Left lung (tissue), 10 donors: ENCODE results near the gene ZNF804B. TPM values are rescaled to one million over a fixed set of nuclear protein-coding genes. Genes with fewer than 3 reads are reported as not detected.

Experiments used
- ATAC-seq: fragments of 200-7000 bp; cut with Tn5 transposase; one replicate; pipeline ENCODE4 v1.9.1; 2020; ENCODE audit warnings: moderate library complexity
- DNase-seq, 4 donors: peaks; one replicate each; pipeline ENCODE4 v3.0.0-alpha.2; 2013 to 2020
- H3K27ac ChIP-seq, 2 donors: fragments of 200-600 bp; sonication (generic) in 1 of 2; one replicate each; pipeline versions ENCODE4 v1.5.0 to v1.8.0; 2020 to 2021
- H3K27me3 ChIP-seq, 2 donors: fragments of 200-600 bp; sonication (generic) in 1 of 2; one replicate each; pipeline versions ENCODE4 v1.5.0 to v1.8.0; 2020 to 2021
- H3K36me3 ChIP-seq, 2 donors: fragments of 200-600 bp; sonication (generic) in 1 of 2; one replicate each; pipeline versions ENCODE4 v1.5.0 to v1.8.0; 2020 to 2021
- H3K4me1 ChIP-seq, 2 donors: fragments of 200-600 bp; one replicate each; pipeline ENCODE4 v1.8.0; 2021
- H3K4me3 ChIP-seq, 2 donors: fragments of 200-600 bp; sonication (generic) in 1 of 2; one replicate each; pipeline versions ENCODE4 v1.5.0 to v1.8.0; 2020 to 2021; ENCODE audit warnings: mild to moderate bottlenecking in 1 of 2
- H3K9me3 ChIP-seq, 2 donors: fragments of 200-600 bp; sonication (generic) in 1 of 2; one replicate each; pipeline versions ENCODE4 v1.5.0 to v1.8.0; 2020 to 2021
- intact Hi-C, 2 donors: fragments of 100-400 bp; cut with DNase I; formaldehyde crosslinking; loops; one replicate each; pipeline versions ENCODE4 v1.11.2 to v1.14.2; 2022
- polyA plus RNA-seq, 6 donors: library from polyadenylated mRNA; unstranded; fragments of 120-200 nt; gene quantifications; one replicate each; pipeline ENCODE4 v1.2.1, GENCODE V29; 2013; ENCODE audit not compliant: insufficient read length in 6 of 6
- total RNA-seq, 2 donors: library from RNA; stranded (reverse); fragmentation: NEBNext Ultra II Directional; extraction: Animal tissue kit (Norgen Biotek cat#: 25700); gene quantifications; one replicate each; pipeline ENCODE4 v1.2.1, GENCODE V29; 2021
- TF ChIP-seq, protein P1 (sequence below), 2 donors: fragments of 200-600 bp; sonication (generic) in 1 of 2; IDR thresholded peaks; one replicate each; pipeline versions ENCODE4 v1.5.0 to v1.8.0; 2021; ENCODE audit warnings: antibody characterized with exemption in 2 of 2
- donor health status: DM: no; HTN: yes; CAD: no.
- donor health status: DM: no; HTN: no; CAD: no.

The ZNF804B gene
- total and polyA plus RNA-seq, 8 donors = 0.05 to 0.14 (median 0.09) TPM; not detected in 3

DNA sequence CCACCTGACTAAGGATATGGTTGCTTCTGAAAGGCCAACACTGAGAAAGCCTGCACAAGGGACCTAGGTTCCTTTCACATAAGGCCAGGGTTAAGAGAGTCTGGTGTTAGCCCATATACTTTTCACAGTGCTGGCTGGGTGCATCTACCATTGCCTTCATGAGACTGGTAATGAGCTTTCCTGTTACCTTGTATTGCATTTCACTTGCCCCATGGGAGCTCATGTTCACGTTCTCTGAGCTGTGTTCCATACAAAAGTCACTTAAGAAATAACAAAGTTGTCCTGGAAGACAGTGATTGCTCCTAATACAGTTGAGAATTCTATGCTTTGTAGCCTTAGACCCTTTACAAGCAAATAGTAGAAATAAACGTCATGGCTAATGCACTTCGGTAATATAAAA lies 373.9 kb downstream of the ZNF804B start:
- no peak for ATAC-seq
- DNase-seq = no peak
- intact Hi-C loops = no loop called here
- Histone ChIP-seq H3K9me3 (peaks cover 0 to 5% of the 10 kb centered on the region in 2 donors), H3K36me3 (no peaks in the 10 kb centered on the region), H3K4me3 (no peak overlapping the region), H3K4me1 (no peaks in the 10 kb centered on the region), H3K27me3 (no peaks in the 10 kb centered on the region), H3K27ac (no peak overlapping the region)
- TF ChIP-seq, protein P1, sequence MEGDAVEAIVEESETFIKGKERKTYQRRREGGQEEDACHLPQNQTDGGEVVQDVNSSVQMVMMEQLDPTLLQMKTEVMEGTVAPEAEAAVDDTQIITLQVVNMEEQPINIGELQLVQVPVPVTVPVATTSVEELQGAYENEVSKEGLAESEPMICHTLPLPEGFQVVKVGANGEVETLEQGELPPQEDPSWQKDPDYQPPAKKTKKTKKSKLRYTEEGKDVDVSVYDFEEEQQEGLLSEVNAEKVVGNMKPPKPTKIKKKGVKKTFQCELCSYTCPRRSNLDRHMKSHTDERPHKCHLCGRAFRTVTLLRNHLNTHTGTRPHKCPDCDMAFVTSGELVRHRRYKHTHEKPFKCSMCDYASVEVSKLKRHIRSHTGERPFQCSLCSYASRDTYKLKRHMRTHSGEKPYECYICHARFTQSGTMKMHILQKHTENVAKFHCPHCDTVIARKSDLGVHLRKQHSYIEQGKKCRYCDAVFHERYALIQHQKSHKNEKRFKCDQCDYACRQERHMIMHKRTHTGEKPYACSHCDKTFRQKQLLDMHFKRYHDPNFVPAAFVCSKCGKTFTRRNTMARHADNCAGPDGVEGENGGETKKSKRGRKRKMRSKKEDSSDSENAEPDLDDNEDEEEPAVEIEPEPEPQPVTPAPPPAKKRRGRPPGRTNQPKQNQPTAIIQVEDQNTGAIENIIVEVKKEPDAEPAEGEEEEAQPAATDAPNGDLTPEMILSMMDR (IDR thresholded peaks at IDR 0.05) = no peak

- Histone ChIP-seq H3K36me3 (no peaks in the 10 kb centered on the region), H3K4me1 (no peaks in the 10 kb centered on the region), H3K27ac (no peak overlapping the region), H3K4me3 (no peak overlapping the region), H3K27me3 (no peaks in the 10 kb centered on the region), H3K9me3 (peaks cover 0 to 5% of the 10 kb centered on the region in 2 donors)
- intact Hi-C loops = no loop called here
- no peak for DNase-seq
- TF ChIP-seq, protein P1 (IDR thresholded peaks at IDR 0.05) = no peak
- ATAC-seq = no peak
Observed at GRCh38 chr7:89133819-89134218, 374.3 kb downstream of the ZNF804B start.

GRCh38 chr7:89145801-89146200 lies 386.3 kb downstream of the ZNF804B start:
- no peak for ATAC-seq
- TF ChIP-seq, protein P1 (IDR thresholded peaks at IDR 0.05) = no peak
- DNase-seq = no peak

GRCh38 chr7:89160107-89160506 lies 400.6 kb downstream of the ZNF804B start:
- H3K36me3 ChIP-seq = no peaks in the 10 kb centered on the region
- DNase-seq = no peak
- H3K4me1 ChIP-seq = no peaks in the 10 kb centered on the region
- no peak for ATAC-seq
- no peak overlapping the region for H3K4me3 ChIP-seq
- no peak overlapping the region for H3K27ac ChIP-seq
- no peaks in the 10 kb centered on the region for H3K27me3 ChIP-seq
- intact Hi-C loops = no loop called here
- TF ChIP-seq, protein P1 (IDR thresholded peaks at IDR 0.05) = no peak
- H3K9me3 ChIP-seq = no peaks in the 10 kb centered on the region

More at GRCh38 chr7:89145801-89146200, 386.3 kb downstream of the ZNF804B start:
- no peaks in the 10 kb centered on the region for H3K36me3 ChIP-seq
- H3K4me1 ChIP-seq = no peaks in the 10 kb centered on the region
- intact Hi-C loops = no loop called here
- no peak overlapping the region for H3K27ac ChIP-seq
- H3K27me3 ChIP-seq = no peaks in the 10 kb centered on the region
- peaks cover 0 to 22% of the 10 kb centered on the region in 2 donors for H3K9me3 ChIP-seq
- no peak overlapping the region for H3K4me3 ChIP-seq

GRCh38 chr7:89165421-89165820 lies 405.9 kb downstream of the ZNF804B start:
- no peaks in the 10 kb centered on the region for H3K4me1 ChIP-seq
- intact Hi-C loops = no loop called here
- H3K27ac ChIP-seq = no peak overlapping the region
- H3K9me3 ChIP-seq = no peaks in the 10 kb centered on the region
- no peak for DNase-seq
- TF ChIP-seq, protein P1 (IDR thresholded peaks at IDR 0.05) = no peak
- no peaks in the 10 kb centered on the region for H3K27me3 ChIP-seq
- no peak overlapping the region for H3K4me3 ChIP-seq
- no peaks in the 10 kb centered on the region for H3K36me3 ChIP-seq
- no peak for ATAC-seq
